NCI-H1694 treated with DMSO at 0.1 percent for 48 hours (cell line): ENCODE data around the gene CPOX.

Source experiments
- DNase-seq: peaks from one replicate; lab custom pipeline; 2025; lab: John Stamatoyannopoulos, UW

CPOX gene

GRCh38 chr3:98596087-98596486 is 2.7 kb upstream of the CPOX start:
- no peak for DNase-seq

- DNase-seq: no peak
Measured at GRCh38 chr3:98594628-98595324, 1.4 kb upstream of the CPOX start.

- no peak for DNase-seq
Measured at GRCh38 chr3:98592345-98592935, 971 bp downstream of the CPOX start.

- DNase-seq: no peak
Measured at GRCh38 chr3:98589331-98590036, 3.9 kb downstream of the CPOX start.

- no peak for DNase-seq
Measured at GRCh38 chr3:98588065-98588464, 5.3 kb downstream of the CPOX start.

- DNase-seq: no peak
Measured at GRCh38 chr3:98587654-98588053, 5.8 kb downstream of the CPOX start.

GRCh38 chr3:98584547-98584946 is 8.9 kb downstream of the CPOX start:
- no peak for DNase-seq

- no peak for DNase-seq
Measured at GRCh38 chr3:98583766-98584165, 9.6 kb downstream of the CPOX start.

- DNase-seq: no peak
Measured at GRCh38 chr3:98582042-98582441, 11.4 kb downstream of the CPOX start.

GRCh38 chr3:98581474-98581873 is 11.9 kb downstream of the CPOX start:
- DNase-seq: no peak

GRCh38 chr3:98580401-98581386 is 12.7 kb downstream of the CPOX start:
- no peak for DNase-seq

GRCh38 chr3:98577178-98577895 is 16.1 kb downstream of the CPOX start:
- no peak for DNase-seq

GRCh38 chr3:98574132-98574531 is 19.3 kb downstream of the CPOX start:
- DNase-seq: no peak

GRCh38 chr3:98573181-98573728 is 20.2 kb downstream of the CPOX start:
- DNase-seq: no peak

- DNase-seq: no peak
Measured at GRCh38 chr3:98568402-98568801, 25.0 kb downstream of the CPOX start.

- DNase-seq: no peak
Measured at GRCh38 chr3:98567666-98568270, 25.6 kb downstream of the CPOX start.

- DNase-seq: no peak
Measured at GRCh38 chr3:98565843-98566242, 27.6 kb downstream of the CPOX start.

- no peak for DNase-seq
Measured at GRCh38 chr3:98565237-98565643, 28.2 kb downstream of the CPOX start.

- DNase-seq: no peak
Measured at GRCh38 chr3:98564282-98565005, 29.0 kb downstream of the CPOX start.

- DNase-seq: no peak
Measured at GRCh38 chr3:98563661-98564281, 29.6 kb downstream of the CPOX start.
